HG03558 (cell line): ENCODE data around the gene KREMEN1.

ENCODE experiments used
- ATAC-seq: cut with Tn5 transposase; IDR thresholded peaks from one replicate; pipeline ENCODE4 v1.9.1; 2021; ENCODE audit warnings: moderate number of reproducible peaks; ENCODE audit not compliant: unreplicated experiment; ENCODE audit errors: extremely low read depth

Gene KREMEN1

GRCh38 chr22:29215012-29215860, 142.4 kb downstream of the KREMEN1 start:
- ATAC-seq, result no peak

- no peak for ATAC-seq
These were observed 143.4 kb downstream of the KREMEN1 start for GRCh38 chr22:29216011-29216872.

- no peak for ATAC-seq
These were observed 144.2 kb downstream of the KREMEN1 start for GRCh38 chr22:29216873-29217666.
